Keratinocyte (primary cell): ENCODE results near the gene MLLT10. TPM values are rescaled to one million over a fixed set of nuclear protein-coding genes. Genes with fewer than 3 reads are reported as not detected.

ENCODE experiments used
- DNase-seq: peaks from one replicate; pipeline ENCODE4 v3.0.0-alpha.2; 2011; ENCODE audit warnings: low read depth, missing footprints, low spot score
- FAIRE-seq: peaks from 2 replicates; lab custom pipeline; 2011; peaks lifted over from hg19 to GRCh38; lab: Jason Lieb, UNC
- H2AFZ ChIP-seq: 2 replicates; pipeline ENCODE4 v1.6.0; 2012; ENCODE audit warnings: low read length, control low read depth, inconsistent platforms; ENCODE audit not compliant: control insufficient read depth
- H3K27ac ChIP-seq: 2 replicates; pipeline ENCODE4 v1.5.1; 2011; ENCODE audit warnings: low read length; ENCODE audit not compliant: control insufficient read depth, insufficient read depth
- H3K27me3 ChIP-seq: 3 replicates; pipeline ENCODE4 v1.6.0; 2011; ENCODE audit warnings: low read length; ENCODE audit not compliant: control insufficient read depth, insufficient read depth; ENCODE audit errors: extremely low read depth
- H3K36me3 ChIP-seq, 2 experiments: 2 replicates in 1 of 2; 3 replicates in 1 of 2; pipeline ENCODE4 v1.5.1; 2011; ENCODE audit warnings: low read length in 2 of 2, mild to moderate bottlenecking in 1 of 2; ENCODE audit not compliant: control insufficient read depth in 2 of 2, insufficient read depth in 2 of 2; ENCODE audit errors: extremely low read depth in 1 of 2
- H3K4me1 ChIP-seq: 3 replicates; pipeline ENCODE4 v1.5.1; 2011; ENCODE audit warnings: low read length; ENCODE audit not compliant: control insufficient read depth, insufficient read depth; ENCODE audit errors: extremely low read depth
- H3K4me2 ChIP-seq: 3 replicates; pipeline ENCODE4 v1.6.0; 2011; ENCODE audit warnings: low read depth, low read length; ENCODE audit not compliant: control insufficient read depth, insufficient read depth; ENCODE audit errors: extremely low read depth
- H3K4me3 ChIP-seq, 3 experiments: fragments of 200-600 bp in 1 of 3; sonication (generic) in 1 of 3; 2 replicates in 2 of 3; 3 replicates in 1 of 3; pipeline ENCODE4 v1.5.1; 2011 to 2016; ENCODE audit warnings: low read length in 3 of 3, mild to moderate bottlenecking in 3 of 3, control low read depth in 2 of 3, inconsistent platforms in 1 of 3, low read depth in 1 of 3, mixed read lengths in 1 of 3, mixed run types in 1 of 3, moderate library complexity in 1 of 3; ENCODE audit not compliant: control insufficient read depth in 2 of 3, insufficient read depth in 2 of 3; ENCODE audit errors: extremely low read depth in 1 of 3
- H3K79me2 ChIP-seq: 2 replicates; pipeline ENCODE4 v1.6.0; 2012; ENCODE audit warnings: low read length; ENCODE audit not compliant: control insufficient read depth, insufficient read depth
- H3K9ac ChIP-seq: 3 replicates; pipeline ENCODE4 v1.6.0; 2011; ENCODE audit warnings: low read length; ENCODE audit not compliant: control insufficient read depth, insufficient read depth; ENCODE audit errors: extremely low read depth
- H3K9me1 ChIP-seq: 3 replicates; pipeline ENCODE4 v1.6.0; 2011; ENCODE audit warnings: low read length; ENCODE audit not compliant: control insufficient read depth, insufficient read depth; ENCODE audit errors: extremely low read depth
- H3K9me3 ChIP-seq: 2 replicates; pipeline ENCODE4 v1.5.1; 2012; ENCODE audit warnings: low read depth, low read length; ENCODE audit not compliant: control insufficient read depth
- H4K20me1 ChIP-seq: 3 replicates; pipeline ENCODE4 v1.6.0; 2011; ENCODE audit warnings: low read length; ENCODE audit not compliant: control insufficient read depth, insufficient read depth; ENCODE audit errors: extremely low read depth
- EZH2 ChIP-seq: IDR thresholded peaks from one replicate; pipeline ENCODE4 v1.6.1; 2012; ENCODE audit warnings: inconsistent platforms, mild to moderate bottlenecking, low read length, moderate library complexity
- dilution Hi-C: fragments of 300-500 bp; cut with MboI; formaldehyde crosslinking; loops from one replicate; pipeline ENCODE4 v1.7.0; 2020; ENCODE audit warnings: low sequenced_read_pairs; ENCODE audit not compliant: extremely low pct_ligation_motif_present
- polyA plus RNA-seq, 5 experiments: library from polyadenylated mRNA; depleted of rRNA in 3 of 5; stranded (reverse) in 3 of 5; stranded (forward) in 1 of 5; unstranded in 1 of 5; fragments of >200 nt; gene quantifications; 1 replicate in 1 of 5; 2 replicates in 3 of 5; 3 replicates in 1 of 5; pipeline versions ENCODE4 v1.2.1 to v1.2.3, GENCODE V29; 2011 to 2012; ENCODE audit warnings: missing spikeins in 2 of 5, low read depth in 1 of 5, low replicate concordance in 1 of 5
- TF ChIP-seq, protein P1 (sequence below), 3 experiments: IDR thresholded peaks in 1 of 3; conservative IDR thresholded peaks in 1 of 3; optimal IDR thresholded peaks in 1 of 3; 2 replicates in 2 of 3; 3 replicates in 1 of 3; pipeline versions ENCODE3 to v1.5.1; 2011; ENCODE audit warnings: low read length in 3 of 3, mild to moderate bottlenecking in 3 of 3, moderate library complexity in 2 of 3, control low read depth in 1 of 3, inconsistent platforms in 1 of 3; ENCODE audit not compliant: insufficient read depth in 2 of 3; ENCODE audit errors: extremely low read depth in 1 of 3

MLLT10 gene
- polyA plus RNA-seq, 1 donor (not counting 4 experiments of a cell fraction or from before 2014, with no cell fraction given): 40.2 TPM

DNA sequence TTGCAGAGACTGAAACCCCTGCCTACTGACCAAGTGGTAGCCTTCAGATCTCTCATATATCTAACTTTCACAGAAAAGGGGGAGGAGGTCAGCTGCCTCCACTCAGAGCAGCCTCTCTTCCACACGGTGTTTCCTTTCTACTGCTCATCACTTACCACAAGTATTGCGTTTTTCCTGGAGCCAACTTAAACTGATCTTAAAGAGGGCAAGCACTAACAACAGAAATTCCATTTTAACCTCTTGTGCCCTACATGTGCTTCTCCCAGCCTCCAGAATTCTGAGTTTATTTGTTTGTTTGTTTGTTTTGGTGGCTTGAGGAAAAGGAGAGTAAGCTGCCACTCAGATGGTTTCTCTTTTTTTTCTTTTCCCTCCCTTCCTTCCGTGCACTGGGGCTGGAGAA, 27.7 kb upstream of the MLLT10 start:
- no peaks in the 10 kb centered on the region for H3K9me1 ChIP-seq
- H3K79me2 ChIP-seq: no peaks in the 10 kb centered on the region
- dilution Hi-C loops: no loop called here
- no peak overlapping the region for H3K27ac ChIP-seq
- no peaks in the 10 kb centered on the region for H4K20me1 ChIP-seq
- no peak overlapping the region for H3K4me3 ChIP-seq
- H3K9me3 ChIP-seq: no peaks in the 10 kb centered on the region
- no peaks in the 10 kb centered on the region for H3K36me3 ChIP-seq
- TF ChIP-seq EZH2: no peak
- TF ChIP-seq, protein P1, sequence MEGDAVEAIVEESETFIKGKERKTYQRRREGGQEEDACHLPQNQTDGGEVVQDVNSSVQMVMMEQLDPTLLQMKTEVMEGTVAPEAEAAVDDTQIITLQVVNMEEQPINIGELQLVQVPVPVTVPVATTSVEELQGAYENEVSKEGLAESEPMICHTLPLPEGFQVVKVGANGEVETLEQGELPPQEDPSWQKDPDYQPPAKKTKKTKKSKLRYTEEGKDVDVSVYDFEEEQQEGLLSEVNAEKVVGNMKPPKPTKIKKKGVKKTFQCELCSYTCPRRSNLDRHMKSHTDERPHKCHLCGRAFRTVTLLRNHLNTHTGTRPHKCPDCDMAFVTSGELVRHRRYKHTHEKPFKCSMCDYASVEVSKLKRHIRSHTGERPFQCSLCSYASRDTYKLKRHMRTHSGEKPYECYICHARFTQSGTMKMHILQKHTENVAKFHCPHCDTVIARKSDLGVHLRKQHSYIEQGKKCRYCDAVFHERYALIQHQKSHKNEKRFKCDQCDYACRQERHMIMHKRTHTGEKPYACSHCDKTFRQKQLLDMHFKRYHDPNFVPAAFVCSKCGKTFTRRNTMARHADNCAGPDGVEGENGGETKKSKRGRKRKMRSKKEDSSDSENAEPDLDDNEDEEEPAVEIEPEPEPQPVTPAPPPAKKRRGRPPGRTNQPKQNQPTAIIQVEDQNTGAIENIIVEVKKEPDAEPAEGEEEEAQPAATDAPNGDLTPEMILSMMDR (optimal IDR thresholded peaks at IDR 0.05 in 1 of 3, IDR thresholded peaks at IDR 0.05 in 1 of 3, conservative IDR thresholded peaks at IDR 0.05 in 1 of 3; ENCODE audit: extremely low read depth in 1 of 3, insufficient read depth in 2 of 3, low read length in 3 of 3): no peak
- no peak overlapping the region for H3K9ac ChIP-seq
- DNase-seq: no peak
- no peak overlapping the region for H2AFZ ChIP-seq
- no peaks in the 10 kb centered on the region for H3K27me3 ChIP-seq
- no peak for FAIRE-seq
- peaks cover 3% of the 10 kb centered on the region for H3K4me1 ChIP-seq
- no peak overlapping the region for H3K4me2 ChIP-seq

DNA sequence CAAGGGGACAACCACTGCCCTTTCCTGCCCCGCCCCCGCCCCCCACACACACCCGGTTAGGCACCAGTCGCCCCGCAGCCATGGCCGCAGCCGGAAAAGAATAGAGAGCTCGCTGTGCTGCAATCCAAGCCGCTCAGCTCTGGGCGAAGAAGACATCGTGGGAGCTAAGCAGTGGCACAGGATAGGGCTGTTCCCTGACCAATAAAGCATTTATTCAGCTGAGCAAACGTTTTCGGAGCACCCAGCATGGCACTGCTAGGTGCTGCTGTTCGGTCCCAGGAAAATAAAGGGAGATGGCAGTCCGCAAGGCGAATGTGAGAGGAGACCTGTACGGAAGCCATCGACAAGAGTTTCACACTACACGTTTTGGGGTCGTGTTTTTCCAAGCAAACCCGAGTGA, 26.9 kb upstream of the MLLT10 start:
- Histone ChIP-seq H3K79me2 (no peaks in the 10 kb centered on the region), H3K9ac (no peak overlapping the region), H3K4me1 (peaks cover 3% of the 10 kb centered on the region), H3K36me3 (no peaks in the 10 kb centered on the region), H3K4me2 (no peak overlapping the region), H3K27me3 (no peaks in the 10 kb centered on the region), H3K9me1 (no peaks in the 10 kb centered on the region), H4K20me1 (no peaks in the 10 kb centered on the region), H3K4me3 (no peak overlapping the region), H3K27ac (no peak overlapping the region), H2AFZ (no peak overlapping the region), H3K9me3 (no peaks in the 10 kb centered on the region)
- FAIRE-seq (no peak), DNase-seq (no peak)
- dilution Hi-C loops: no loop called here
- no peak for TF ChIP-seq EZH2
- TF ChIP-seq, protein P1 (optimal IDR thresholded peaks at IDR 0.05 in 1 of 3, IDR thresholded peaks at IDR 0.05 in 1 of 3, conservative IDR thresholded peaks at IDR 0.05 in 1 of 3; ENCODE audit: extremely low read depth in 1 of 3, insufficient read depth in 2 of 3, low read length in 3 of 3): no peak
